IMR-90 (cell line): ENCODE measurements around the gene NOP14. TPM values are rescaled to one million over a fixed set of nuclear protein-coding genes. Genes with fewer than 3 reads are reported as not detected.

Experiments used
- ATAC-seq: fragments of 200-7000 bp; cut with Tn5 transposase; 2 replicates; pipeline ENCODE4 v1.9.1; 2020; ENCODE audit warnings: low read depth, mild to moderate bottlenecking, moderate library complexity
- BruUV-seq: library from RNA; stranded (reverse); fragments of 400-500 nt; replicated peaks from 2 replicates; lab custom pipeline; 2021; lab: Mats Ljungman, UMichigan
- CTCF ChIA-PET: fragments of 300-600 bp; formaldehyde crosslinking; extraction: SDS; loops from one replicate; lab custom pipeline; 2021; ENCODE audit warnings: antibody characterized with exemption; lab: Yijun Ruan, JAX
- POLR2A ChIA-PET: fragments of 300-600 bp; sonication (Branson Sonifier 250); formaldehyde crosslinking; loops from one replicate; lab custom pipeline; 2022; ENCODE audit warnings: antibody characterized with exemption; ENCODE audit not compliant: unreplicated experiment; lab: Charles Lee
- DNase-seq: peaks from one replicate; pipeline ENCODE4 v3.0.0; 2013
- H2AFZ ChIP-seq: replicated peaks from 2 replicates; pipeline ENCODE3; 2013; ENCODE audit warnings: low read length, mild to moderate bottlenecking; ENCODE audit not compliant: poor library complexity
- H2AK5ac ChIP-seq: 2 replicates; pipeline ENCODE4 v1.6.1; 2013; ENCODE audit warnings: low read depth, low read length, inconsistent platforms
- H2AK9ac ChIP-seq: replicated peaks from 2 replicates; pipeline ENCODE3; 2013; ENCODE audit warnings: mild to moderate bottlenecking, low read depth, low read length, moderate library complexity; ENCODE audit not compliant: poor library complexity
- H2BK120ac ChIP-seq: 2 replicates; pipeline ENCODE4 v1.6.1; 2013; ENCODE audit warnings: low read depth, low read length, inconsistent platforms
- H2BK15ac ChIP-seq: 3 replicates; pipeline ENCODE4 v1.6.1; 2013; ENCODE audit warnings: low read depth, low read length, inconsistent platforms
- H2BK20ac ChIP-seq: 2 replicates; pipeline ENCODE4 v1.6.1; 2013; ENCODE audit warnings: low read depth, mild to moderate bottlenecking, inconsistent platforms, low read length, moderate library complexity
- H2BK5ac ChIP-seq: 2 replicates; pipeline ENCODE4 v1.6.1; 2013; ENCODE audit warnings: mild to moderate bottlenecking, low read depth, low read length, inconsistent platforms; ENCODE audit not compliant: poor library complexity, severe bottlenecking
- H3K14ac ChIP-seq: replicated peaks from 2 replicates; pipeline ENCODE4 v1.6.1; 2013; ENCODE audit warnings: low read depth, low read length, inconsistent platforms
- H3K18ac ChIP-seq: 2 replicates; pipeline ENCODE4 v1.6.1; 2013; ENCODE audit warnings: low read depth, low read length, control low read depth
- H3K23ac ChIP-seq: 2 replicates; pipeline ENCODE4 v1.6.1; 2013; ENCODE audit warnings: low read depth, low read length, inconsistent platforms
- H3K27ac ChIP-seq: 2 replicates; pipeline ENCODE4 v1.5.1; 2013; ENCODE audit warnings: mild to moderate bottlenecking, control low read depth, low read length; ENCODE audit not compliant: insufficient read depth
- H3K27me3 ChIP-seq: 2 replicates; pipeline ENCODE4 v1.6.1; 2013; ENCODE audit warnings: low read length; ENCODE audit not compliant: control insufficient read depth, insufficient read depth
- H3K36me3 ChIP-seq: 2 replicates; pipeline ENCODE4 v1.6.1; 2013; ENCODE audit warnings: low read length, mixed read lengths; ENCODE audit not compliant: control insufficient read depth, insufficient read depth
- H3K4ac ChIP-seq: 2 replicates; pipeline ENCODE4 v1.6.1; 2013; ENCODE audit warnings: low read depth, low read length, inconsistent platforms
- H3K4me1 ChIP-seq: 2 replicates; pipeline ENCODE4 v1.6.1; 2013; ENCODE audit warnings: low read length, mixed read lengths; ENCODE audit not compliant: control insufficient read depth, insufficient read depth
- H3K4me2 ChIP-seq: 2 replicates; pipeline ENCODE4 v1.6.1; 2013; ENCODE audit warnings: low read depth, mild to moderate bottlenecking, control low read depth, low read length, moderate library complexity
- H3K4me3 ChIP-seq: 2 replicates; pipeline ENCODE4 v1.5.1; 2013; ENCODE audit warnings: low read depth, mild to moderate bottlenecking, control low read depth, low read length, moderate library complexity; ENCODE audit not compliant: insufficient read depth
- H3K56ac ChIP-seq: 2 replicates; pipeline ENCODE4 v1.6.1; 2013; ENCODE audit warnings: low read length, inconsistent platforms; ENCODE audit not compliant: insufficient read depth; ENCODE audit errors: extremely low read depth
- H3K79me1 ChIP-seq, 2 experiments: 2 replicates each; pipeline ENCODE4 v1.6.1; 2013; ENCODE audit warnings: low read length in 2 of 2, inconsistent platforms in 1 of 2, low read depth in 1 of 2
- H3K9ac ChIP-seq: 2 replicates; pipeline ENCODE4 v1.6.1; 2013; ENCODE audit warnings: low read depth, low read length, control low read depth
- H3K9me1 ChIP-seq: 2 replicates; pipeline ENCODE4 v1.6.1; 2013; ENCODE audit warnings: low read length, inconsistent platforms; ENCODE audit not compliant: insufficient read depth
- H3K9me3 ChIP-seq: 2 replicates; pipeline ENCODE4 v1.6.1; 2013; ENCODE audit warnings: low read length; ENCODE audit not compliant: control insufficient read depth, insufficient read depth
- H4K20me1 ChIP-seq: 2 replicates; pipeline ENCODE4 v1.6.1; 2013; ENCODE audit warnings: low read length, inconsistent platforms; ENCODE audit not compliant: insufficient read depth
- H4K5ac ChIP-seq: 2 replicates; pipeline ENCODE4 v1.6.1; 2013; ENCODE audit warnings: mild to moderate bottlenecking, low read depth, low read length, control low read depth
- H4K8ac ChIP-seq, 2 experiments: 2 replicates each; pipeline ENCODE4 v1.6.1; 2013; ENCODE audit warnings: low read depth in 2 of 2, low read length in 2 of 2, control low read depth in 1 of 2, inconsistent platforms in 1 of 2
- H4K91ac ChIP-seq: 2 replicates; pipeline ENCODE4 v1.6.1; 2013; ENCODE audit warnings: low read depth, low read length, inconsistent platforms; ENCODE audit not compliant: insufficient read depth
- CEBPB ChIP-seq: IDR thresholded peaks from 2 replicates; pipeline ENCODE4 v1.6.1; 2012; ENCODE audit warnings: low read depth, low read length, improper control_type of control experiment
- CHD1 ChIP-seq: IDR thresholded peaks from 2 replicates; pipeline ENCODE4 v1.6.1; 2012; ENCODE audit warnings: low read depth, low read length, improper control_type of control experiment
- CTCF ChIP-seq: conservative IDR thresholded peaks from 2 replicates; pipeline ENCODE4 v1.5.1; 2012; ENCODE audit warnings: mild to moderate bottlenecking, low read depth, low read length, improper control_type of control experiment
- ELK1 ChIP-seq: fragments of 150-350 bp; IDR thresholded peaks from 2 replicates; pipeline ENCODE4 v1.6.1; 2016; ENCODE audit warnings: low read depth, mild to moderate bottlenecking, low read length, moderate library complexity, borderline replicate concordance
- MAFK ChIP-seq: IDR thresholded peaks from 2 replicates; pipeline ENCODE4 v1.6.1; 2012; ENCODE audit warnings: low read depth, low read length, improper control_type of control experiment
- MAZ ChIP-seq: IDR thresholded peaks from 2 replicates; pipeline ENCODE4 v1.6.1; 2012; ENCODE audit warnings: low read depth, mild to moderate bottlenecking, low read length, improper control_type of control experiment, moderate library complexity, borderline replicate concordance
- MXI1 ChIP-seq: IDR thresholded peaks from 2 replicates; pipeline ENCODE4 v1.6.1; 2012; ENCODE audit warnings: low read depth, mild to moderate bottlenecking, low read length, moderate library complexity, borderline replicate concordance
- POLR2A ChIP-seq: IDR thresholded peaks from 2 replicates; pipeline ENCODE4 v1.6.1; 2012; ENCODE audit warnings: mild to moderate bottlenecking, low read depth, low read length
- RAD21 ChIP-seq: IDR thresholded peaks from 2 replicates; pipeline ENCODE4 v1.6.1; 2012; ENCODE audit warnings: low read length, improper control_type of control experiment
- RCOR1 ChIP-seq: IDR thresholded peaks from 2 replicates; pipeline ENCODE4 v1.6.1; 2012; ENCODE audit warnings: mild to moderate bottlenecking, low read length, improper control_type of control experiment; ENCODE audit not compliant: insufficient replicate concordance
- SMC3 ChIP-seq: fragments of 150-350 bp; IDR thresholded peaks from 2 replicates; pipeline ENCODE4 v1.6.1; 2016; ENCODE audit warnings: low read depth, mild to moderate bottlenecking, antibody characterized with exemption, low read length, moderate library complexity
- USF2 ChIP-seq: fragments of 150-350 bp; IDR thresholded peaks from 2 replicates; pipeline ENCODE4 v1.6.1; 2017; ENCODE audit warnings: mild to moderate bottlenecking, antibody characterized with exemption, low read length, low read depth
- WGBS, 2 experiments: methylation state at CpG; one replicate each; pipeline versions ENCODE4 v1.1.5 to v1.1.7; 2013; ENCODE audit warnings: missing lambda C conversion rate in 2 of 2; ENCODE audit not compliant: insufficient read length in 1 of 2; ENCODE audit errors: extremely low coverage in 2 of 2; 5-methylcytosine and 5-hydroxymethylcytosine counted together
- dilution Hi-C: fragments of 300-500 bp; cut with HindIII; formaldehyde crosslinking; loops from one replicate; pipeline ENCODE4 v1.14.3; 2018; ENCODE audit warnings: low sequenced_read_pairs; ENCODE audit not compliant: unreplicated experiment
- in situ Hi-C: fragments of 300-500 bp; cut with MboI; formaldehyde crosslinking; loops from 3 replicates; pipeline ENCODE4 v1.14.3; 2019; ENCODE audit warnings: low sequenced_read_pairs, inconsistent platforms, mixed read lengths
- intact Hi-C: fragments of 100-400 bp; cut with micrococcal nuclease; formaldehyde crosslinking; loops from 2 replicates; pipeline ENCODE4 v1.10.0; 2022
- polyA plus RNA-seq, 3 experiments: library from polyadenylated mRNA; depleted of rRNA; stranded (reverse); fragments of >200 nt; gene quantifications; 2 replicates each; pipeline ENCODE4 v1.2.3, GENCODE V29; 2012; ENCODE audit warnings: low replicate concordance in 1 of 3
- total RNA-seq: library from RNA; depleted of rRNA; stranded (reverse); fragments of >200 nt; gene quantifications from 2 replicates; pipeline ENCODE4 v1.2.3, GENCODE V29; 2012

The NOP14 gene
- total and polyA plus RNA-seq, 2 of the 4 experiments (the other 2 are of a cell fraction), result 10.9 to 12.6 TPM

- TF ChIP-seq MAZ, result no peak
These were observed 34.7 kb downstream of the NOP14 start (continued) for GRCh38 chr4:2928242-2929176.

GRCh38 chr4:2927696-2928075 is 35.5 kb downstream of the NOP14 start:
- Histone ChIP-seq H3K4ac (no peak overlapping the region), H4K8ac (no peak overlapping the region), H3K27me3 (no peaks in the 10 kb centered on the region), H3K9me1 (peaks cover 12% of the 10 kb centered on the region; the same call in 1 of the 2 replicates), H2AK5ac (no peak overlapping the region), H3K79me1 (peaks cover 11 to 57% of the 10 kb centered on the region in 2 experiments; a peak in 3 of 4 replicates), H2AFZ (no peak overlapping the region), H3K9me3 (no peaks in the 10 kb centered on the region), H4K5ac (no peak overlapping the region), H3K18ac (no peak overlapping the region), H3K9ac (no peak overlapping the region), H3K4me3 (no peak overlapping the region), H3K27ac (no peak overlapping the region), H4K91ac (no peak overlapping the region), H3K23ac (no peak overlapping the region), H2BK120ac (no peak overlapping the region), H2BK20ac (no peak overlapping the region), H3K14ac (no peak overlapping the region), H3K36me3 (peaks cover 87% of the 10 kb centered on the region), H2BK5ac (no peak overlapping the region), H3K56ac (no peak overlapping the region), H4K20me1 (peaks cover 33% of the 10 kb centered on the region; the same call in 1 of the 2 replicates), H3K4me2 (no peak overlapping the region), H3K4me1 (peaks cover 4% of the 10 kb centered on the region; the same call in 1 of the 2 replicates), H2AK9ac (no peak overlapping the region), H2BK15ac (no peak overlapping the region)
- CTCF ChIA-PET, result no interaction called here
- no peak for ATAC-seq
- BruUV-seq, result no TSS peak
- POLR2A ChIA-PET, result no interaction called here
- 100% methylated on average over 4 of the region's 12 CpGs; no CpG with 5 or more reads in 1 of the 2 experiments for WGBS, 2 experiments
- in situ Hi-C loops, result no loop called here
- intact Hi-C loops, result no loop called here
- dilution Hi-C loops, result no loop called here
- DNase-seq, result no peak
- no peak for TF ChIP-seq MAFK
- no peak for TF ChIP-seq CHD1
- no peak for TF ChIP-seq SMC3
- no peak for TF ChIP-seq RCOR1
- TF ChIP-seq ELK1, result no peak
- no peak for TF ChIP-seq RAD21
- no peak for TF ChIP-seq CTCF
- TF ChIP-seq POLR2A, result no peak
- no peak for TF ChIP-seq USF2
- no peak for TF ChIP-seq MAZ
- TF ChIP-seq CEBPB, result no peak
- TF ChIP-seq MXI1, result no peak
